GM12801 (cell line): ENCODE data around the gene IL3.

Experiments used
- TF ChIP-seq, protein P1 (sequence below): IDR thresholded peaks from one replicate; pipeline ENCODE4 v1.5.1; 2011; ENCODE audit warnings: control low read depth; ENCODE audit not compliant: insufficient read length; ENCODE audit errors: extremely low read depth

Gene IL3

DNA sequence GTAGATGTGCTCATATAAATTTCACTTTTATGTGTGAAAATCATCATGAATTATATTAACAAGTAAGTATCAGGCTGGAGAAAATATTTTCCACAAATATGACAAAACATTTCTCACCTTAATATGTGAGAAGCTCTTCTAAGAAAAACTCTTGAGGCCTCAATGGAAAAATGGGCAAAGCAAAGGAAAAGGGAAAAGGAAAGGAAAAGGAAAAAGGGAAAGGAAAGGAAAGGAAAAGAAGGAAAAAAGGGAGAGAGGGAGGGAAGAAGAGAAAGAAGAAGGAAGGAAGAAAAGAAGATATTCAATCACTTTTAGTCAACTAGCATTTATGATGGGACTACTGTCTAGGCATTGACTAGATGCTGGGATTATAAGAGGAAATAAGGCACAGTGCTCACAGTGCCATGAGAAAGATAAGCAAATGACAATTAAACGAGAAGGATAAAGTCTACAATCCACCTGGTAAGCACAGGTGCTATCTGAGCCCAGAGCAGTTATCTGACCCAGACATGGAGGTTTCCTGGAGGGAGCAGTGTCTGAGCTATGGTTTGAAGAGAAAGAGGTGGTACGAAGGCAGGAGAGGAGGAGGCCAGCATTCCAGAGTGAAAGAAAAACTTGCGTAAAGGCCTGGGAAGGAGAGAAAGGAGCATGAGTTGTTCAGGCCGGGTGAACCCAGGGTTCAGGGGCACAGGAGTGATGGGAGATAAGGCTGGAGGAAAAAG lies 30.7 kb upstream of the IL3 start:
- TF ChIP-seq, protein P1, sequence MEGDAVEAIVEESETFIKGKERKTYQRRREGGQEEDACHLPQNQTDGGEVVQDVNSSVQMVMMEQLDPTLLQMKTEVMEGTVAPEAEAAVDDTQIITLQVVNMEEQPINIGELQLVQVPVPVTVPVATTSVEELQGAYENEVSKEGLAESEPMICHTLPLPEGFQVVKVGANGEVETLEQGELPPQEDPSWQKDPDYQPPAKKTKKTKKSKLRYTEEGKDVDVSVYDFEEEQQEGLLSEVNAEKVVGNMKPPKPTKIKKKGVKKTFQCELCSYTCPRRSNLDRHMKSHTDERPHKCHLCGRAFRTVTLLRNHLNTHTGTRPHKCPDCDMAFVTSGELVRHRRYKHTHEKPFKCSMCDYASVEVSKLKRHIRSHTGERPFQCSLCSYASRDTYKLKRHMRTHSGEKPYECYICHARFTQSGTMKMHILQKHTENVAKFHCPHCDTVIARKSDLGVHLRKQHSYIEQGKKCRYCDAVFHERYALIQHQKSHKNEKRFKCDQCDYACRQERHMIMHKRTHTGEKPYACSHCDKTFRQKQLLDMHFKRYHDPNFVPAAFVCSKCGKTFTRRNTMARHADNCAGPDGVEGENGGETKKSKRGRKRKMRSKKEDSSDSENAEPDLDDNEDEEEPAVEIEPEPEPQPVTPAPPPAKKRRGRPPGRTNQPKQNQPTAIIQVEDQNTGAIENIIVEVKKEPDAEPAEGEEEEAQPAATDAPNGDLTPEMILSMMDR: no peak

DNA sequence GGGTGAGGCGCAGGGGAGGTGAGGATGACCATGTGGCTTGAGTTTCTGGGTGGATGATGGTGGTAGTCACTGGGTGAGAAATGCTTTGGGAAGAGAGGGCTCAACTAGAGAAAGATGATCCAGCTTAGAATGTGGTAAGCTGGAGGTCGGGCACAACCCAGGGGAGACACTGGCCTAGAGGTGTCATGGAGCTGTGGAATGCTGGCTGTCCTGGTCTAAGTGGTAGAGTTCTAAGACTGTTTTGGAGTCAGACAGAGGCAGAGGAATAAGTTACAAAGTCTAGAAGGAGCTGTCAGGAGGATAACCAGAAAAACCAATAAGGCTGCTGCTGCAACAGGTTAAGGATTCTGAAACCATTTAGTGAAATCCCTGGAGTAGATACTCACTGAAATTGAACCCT lies 29.8 kb upstream of the IL3 start:
- TF ChIP-seq, protein P1: no peak

DNA sequence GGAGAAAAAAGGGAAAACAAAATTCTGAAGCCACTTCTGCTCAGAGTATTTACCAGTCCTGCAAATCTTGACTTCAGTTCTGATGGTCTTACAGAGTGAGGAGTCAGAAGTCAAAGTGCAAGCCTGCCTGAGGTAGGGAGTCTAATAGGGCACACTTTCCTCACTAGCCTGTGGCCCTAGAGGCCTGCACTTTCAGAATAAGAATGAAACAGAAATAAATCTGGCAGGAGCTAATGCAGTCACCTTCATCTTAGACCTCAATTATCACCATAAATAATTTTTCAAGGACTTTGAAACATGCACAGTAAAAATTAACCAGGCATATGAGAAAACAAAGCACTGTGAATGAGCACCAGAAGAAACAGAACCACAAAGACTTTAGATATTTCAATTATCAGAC lies 28.3 kb upstream of the IL3 start:
- TF ChIP-seq, protein P1: no peak

DNA sequence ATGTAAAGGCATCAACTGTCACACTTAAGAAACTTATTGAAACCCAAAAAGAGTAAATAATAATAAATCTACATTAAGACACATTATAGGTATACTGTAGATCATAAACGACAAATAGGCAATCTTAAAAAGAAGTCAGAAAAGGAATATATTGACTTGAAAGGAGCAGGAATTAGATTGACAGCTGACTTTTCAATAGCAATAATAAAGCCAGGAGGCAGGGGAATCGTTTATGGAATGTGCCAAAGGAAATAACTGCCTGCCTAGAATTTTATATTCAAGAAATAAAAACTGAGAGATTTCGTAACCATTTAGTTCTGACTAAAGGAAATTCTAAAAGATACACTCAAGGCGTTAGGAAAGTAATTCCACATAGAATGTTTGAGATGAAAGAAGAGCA lies 27.3 kb upstream of the IL3 start:
- TF ChIP-seq, protein P1: no peak

DNA sequence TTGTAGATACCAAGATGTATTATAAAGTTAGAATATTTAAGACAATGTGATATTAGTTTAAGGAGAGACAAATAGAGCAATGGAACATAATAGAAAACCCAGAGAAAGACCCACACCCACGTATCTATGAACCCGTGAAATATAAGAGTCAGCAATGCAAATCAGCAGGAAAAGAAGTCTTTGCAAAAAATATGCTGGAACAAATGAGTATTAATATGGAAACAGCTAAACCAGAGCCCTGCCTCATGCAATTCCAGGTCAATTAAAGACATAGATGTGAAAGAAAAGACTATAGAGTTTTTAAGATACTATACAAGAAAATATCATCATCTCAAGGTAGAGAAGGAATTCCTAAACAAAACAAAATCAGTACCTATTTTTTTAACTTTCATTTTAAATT lies 23.1 kb upstream of the IL3 start:
- TF ChIP-seq, protein P1: no peak

DNA sequence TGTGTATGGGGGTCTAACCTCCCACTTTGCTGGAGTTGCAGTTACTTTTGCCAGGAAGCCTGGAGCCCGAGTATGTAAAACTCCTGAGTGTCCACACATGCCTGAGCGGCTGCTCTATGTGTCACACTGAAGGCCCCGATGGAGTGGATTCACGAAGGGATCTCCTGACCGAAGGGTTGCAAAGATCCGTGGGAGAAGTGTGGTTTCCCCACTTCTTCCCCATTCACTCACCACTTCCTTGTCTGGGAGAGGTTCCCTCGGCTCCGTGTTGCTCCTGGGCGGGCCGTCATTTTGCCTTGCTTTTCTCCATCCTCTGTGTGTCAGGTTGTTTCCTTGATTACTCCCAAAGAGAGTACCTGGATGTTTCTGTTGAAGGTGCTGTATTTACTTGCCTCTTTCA lies 16.2 kb upstream of the IL3 start:
- TF ChIP-seq, protein P1: no peak

DNA sequence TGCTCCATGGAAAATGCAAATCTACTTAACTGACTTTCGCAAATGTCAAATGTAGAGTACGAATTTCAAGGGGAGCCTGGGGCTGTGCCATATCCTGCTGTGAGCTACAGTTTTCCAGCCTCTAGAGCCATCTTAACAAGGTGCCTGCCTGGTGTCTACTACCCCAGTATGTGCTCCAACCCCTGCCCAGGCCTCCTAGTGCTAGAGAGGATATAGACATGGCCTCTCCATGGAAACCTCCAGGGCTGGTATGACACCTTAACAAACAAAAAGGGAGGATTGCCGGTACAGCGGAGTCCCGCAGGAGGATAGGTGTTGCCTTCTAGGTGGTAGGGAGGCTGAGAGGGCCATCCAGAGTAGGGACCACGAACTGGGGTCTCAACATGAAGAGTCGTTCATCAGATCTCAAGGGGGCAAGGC lies 13.6 kb upstream of the IL3 start:
- TF ChIP-seq, protein P1: no peak
